Neural progenitor cell (in vitro differentiated cells): ENCODE results near the gene CDS2. TPM values are rescaled to one million over a fixed set of nuclear protein-coding genes. Genes with fewer than 3 reads are reported as not detected.

ENCODE experiments used
- DNase-seq: peaks from one replicate; pipeline ENCODE4 v3.0.0-alpha.2; 2016; ENCODE audit warnings: low spot score
- H2AFZ ChIP-seq: fragments of 200-600 bp; sonication (generic); replicated peaks from 2 replicates; pipeline ENCODE4 v1.6.1; 2016; ENCODE audit warnings: antibody characterized with exemption
- H3F3A ChIP-seq: fragments of 200-600 bp; sonication (generic); 2 replicates; pipeline ENCODE4 v1.6.1; 2016; ENCODE audit warnings: antibody characterized with exemption, low read depth
- H3K27ac ChIP-seq: fragments of 200-600 bp; sonication (generic); 2 replicates; pipeline ENCODE4 v1.5.1; 2016; ENCODE audit warnings: mild to moderate bottlenecking
- H3K27me3 ChIP-seq: fragments of 200-600 bp; sonication (generic); 2 replicates; pipeline ENCODE4 v1.6.1; 2016; ENCODE audit warnings: mild to moderate bottlenecking, moderate library complexity
- H3K36me3 ChIP-seq: fragments of 200-600 bp; sonication (generic); 2 replicates; pipeline ENCODE4 v1.5.1; 2016
- H3K4me1 ChIP-seq: fragments of 200-600 bp; sonication (generic); 2 replicates; pipeline ENCODE4 v1.6.1; 2016; ENCODE audit warnings: mixed run types
- H3K4me2 ChIP-seq: fragments of 200-600 bp; sonication (generic); 2 replicates; pipeline ENCODE4 v1.6.1; 2016
- H3K4me3 ChIP-seq: fragments of 200-600 bp; sonication (generic); 2 replicates; pipeline ENCODE4 v1.5.1; 2016
- H3K79me2 ChIP-seq: fragments of 200-600 bp; sonication (generic); 2 replicates; pipeline ENCODE4 v1.6.1; 2016; ENCODE audit warnings: low read depth
- H3K9ac ChIP-seq: fragments of 200-600 bp; sonication (generic); 2 replicates; pipeline ENCODE4 v1.6.1; 2016
- H3K9me3 ChIP-seq: fragments of 200-600 bp; sonication (generic); 2 replicates; pipeline ENCODE4 v1.5.1; 2016; ENCODE audit warnings: low read depth
- H4K20me1 ChIP-seq: fragments of 200-600 bp; sonication (generic); 2 replicates; pipeline ENCODE4 v1.6.1; 2016; ENCODE audit warnings: low read depth
- H3K27ac Mint-ChIP-seq: 3 replicates; pipeline ENCODE4 v1.8.0; 2021; ENCODE audit warnings: mixed read lengths
- H3K27me3 Mint-ChIP-seq: 2 replicates; pipeline ENCODE4 v1.8.0; 2022; ENCODE audit warnings: low read depth, mild to moderate bottlenecking, inconsistent platforms, moderate library complexity, mixed read lengths; ENCODE audit not compliant: insufficient read depth
- H3K36me3 Mint-ChIP-seq: 3 replicates; pipeline ENCODE4 v1.8.0; 2021; ENCODE audit warnings: mixed read lengths
- H3K4me1 Mint-ChIP-seq: 3 replicates; pipeline ENCODE4 v1.8.0; 2021; ENCODE audit warnings: mixed read lengths
- H3K4me3 Mint-ChIP-seq: 3 replicates; pipeline ENCODE4 v1.8.0; 2021; ENCODE audit warnings: mild to moderate bottlenecking, moderate library complexity, mixed read lengths
- H3K9me3 Mint-ChIP-seq: 3 replicates; pipeline ENCODE4 v1.8.0; 2020; ENCODE audit warnings: mixed read lengths
- CTCF ChIP-seq: fragments of 200-600 bp; sonication (generic); IDR thresholded peaks from 2 replicates; pipeline ENCODE4 v1.5.1; 2017; ENCODE audit warnings: antibody characterized with exemption, mild to moderate bottlenecking
- EZH2 ChIP-seq: fragments of 200-600 bp; sonication (generic); IDR thresholded peaks from 2 replicates; pipeline ENCODE4 v1.6.1; 2017; ENCODE audit warnings: antibody characterized with exemption, mild to moderate bottlenecking, moderate library complexity
- EZH2phosphoT487 ChIP-seq: fragments of 200-600 bp; sonication (generic); IDR thresholded peaks from 2 replicates; pipeline ENCODE4 v1.6.1; 2017; ENCODE audit warnings: antibody characterized with exemption
- total RNA-seq: library from RNA; depleted of rRNA; stranded (reverse); fragments of >200 nt; gene quantifications from 2 replicates; pipeline ENCODE4 v1.2.3, GENCODE V29; 2015; ENCODE audit warnings: low replicate concordance

CDS2 gene
- total RNA-seq, 1 donor from 2014 or later = 59.8 TPM

GRCh38 chr20:5118220-5119142 lies 8.3 kb upstream of the CDS2 start:
- Histone ChIP-seq H3K79me2 (peaks cover 54% of the 10 kb centered on the region), H3K4me1 (peaks cover 20% of the 10 kb centered on the region), H3K36me3 (peaks cover 27% of the 10 kb centered on the region), H3F3A (peaks cover 53% of the 10 kb centered on the region), H3K27ac (peak overlapping the region; percentile 42), H3K9me3 (no peaks in the 10 kb centered on the region), H3K27me3 (no peaks in the 10 kb centered on the region), H2AFZ (no peak overlapping the region), H3K9ac (peak overlapping the region; percentile 90), H4K20me1 (peaks cover 37% of the 10 kb centered on the region), H3K4me3 (peak overlapping the region; percentile 75), H3K4me2 (peak overlapping the region; percentile 86)
- peak overlapping the region; percentile 97 for H3K4me3 Mint-ChIP-seq
- H3K27me3 Mint-ChIP-seq = peaks cover 5% of the 10 kb centered on the region
- peak overlapping the region; percentile 87 for H3K27ac Mint-ChIP-seq
- TF ChIP-seq CTCF (no peak), EZH2phosphoT487 (no peak), EZH2 (no peak)
- peaks cover 36% of the 10 kb centered on the region for H3K4me1 Mint-ChIP-seq
- H3K36me3 Mint-ChIP-seq = peaks cover 23% of the 10 kb centered on the region
- DNase-seq = peak; percentile 11
- no peaks in the 10 kb centered on the region for H3K9me3 Mint-ChIP-seq

GRCh38 chr20:5119143-5119434 lies 7.7 kb upstream of the CDS2 start:
- peak overlapping the region; percentile 90 for H3K9ac ChIP-seq
- TF ChIP-seq EZH2 (no peak), CTCF (no peak), EZH2phosphoT487 (no peak)
- Mint-ChIP-seq H3K27me3 (peaks cover 5% of the 10 kb centered on the region), H3K4me3 (peak overlapping the region; percentile 97), H3K4me1 (peaks cover 34% of the 10 kb centered on the region), H3K27ac (peak overlapping the region; percentile 87), H3K36me3 (peaks cover 23% of the 10 kb centered on the region), H3K9me3 (no peaks in the 10 kb centered on the region)
- peak overlapping the region; percentile 42 for H3K27ac ChIP-seq
- peaks cover 54% of the 10 kb centered on the region for H3K79me2 ChIP-seq
- no peaks in the 10 kb centered on the region for H3K27me3 ChIP-seq
- H2AFZ ChIP-seq = no peak overlapping the region
- H3K9me3 ChIP-seq = no peaks in the 10 kb centered on the region
- peaks cover 47% of the 10 kb centered on the region for H3F3A ChIP-seq
- peak overlapping the region; percentile 75 for H3K4me3 ChIP-seq
- peaks cover 37% of the 10 kb centered on the region for H4K20me1 ChIP-seq
- DNase-seq = no peak
- peak overlapping the region; percentile 86 for H3K4me2 ChIP-seq
- peaks cover 17% of the 10 kb centered on the region for H3K4me1 ChIP-seq
- H3K36me3 ChIP-seq = peaks cover 27% of the 10 kb centered on the region

GRCh38 chr20:5119435-5120184 lies 7.2 kb upstream of the CDS2 start, which contains the start of gene PCNA:
Gene PCNA, minus strand, starts transcription at chr20:5119958. Its CDS starts 160 bp downstream, at chr20:5119798.
- Histone ChIP-seq H3F3A (peaks cover 42% of the 10 kb centered on the region), H3K27me3 (no peaks in the 10 kb centered on the region), H3K27ac (peak within 1 kb of the TSS; percentile 81), H3K4me1 (peaks cover 17% of the 10 kb centered on the region), H2AFZ (peak within 1 kb of the TSS; percentile 60), H3K4me2 (peak within 1 kb of the TSS; percentile 86), H4K20me1 (peaks cover 37% of the 10 kb centered on the region), H3K9me3 (no peaks in the 10 kb centered on the region), H3K79me2 (peaks cover 54% of the 10 kb centered on the region), H3K4me3 (peak within 1 kb of the TSS; percentile 75), H3K36me3 (peaks cover 27% of the 10 kb centered on the region), H3K9ac (peak within 1 kb of the TSS; percentile 90)
- DNase-seq = peak; percentile 98
- TF ChIP-seq EZH2phosphoT487 (no peak), EZH2 (no peak)
- Mint-ChIP-seq H3K27me3 (peaks cover 5% of the 10 kb centered on the region), H3K4me1 (peaks cover 30% of the 10 kb centered on the region), H3K36me3 (peaks cover 21% of the 10 kb centered on the region), H3K9me3 (no peaks in the 10 kb centered on the region), H3K27ac (peak within 1 kb of the TSS; percentile 87), H3K4me3 (peak within 1 kb of the TSS; percentile 97)
